ENCODE data around the gene PLCH1.

DNA sequence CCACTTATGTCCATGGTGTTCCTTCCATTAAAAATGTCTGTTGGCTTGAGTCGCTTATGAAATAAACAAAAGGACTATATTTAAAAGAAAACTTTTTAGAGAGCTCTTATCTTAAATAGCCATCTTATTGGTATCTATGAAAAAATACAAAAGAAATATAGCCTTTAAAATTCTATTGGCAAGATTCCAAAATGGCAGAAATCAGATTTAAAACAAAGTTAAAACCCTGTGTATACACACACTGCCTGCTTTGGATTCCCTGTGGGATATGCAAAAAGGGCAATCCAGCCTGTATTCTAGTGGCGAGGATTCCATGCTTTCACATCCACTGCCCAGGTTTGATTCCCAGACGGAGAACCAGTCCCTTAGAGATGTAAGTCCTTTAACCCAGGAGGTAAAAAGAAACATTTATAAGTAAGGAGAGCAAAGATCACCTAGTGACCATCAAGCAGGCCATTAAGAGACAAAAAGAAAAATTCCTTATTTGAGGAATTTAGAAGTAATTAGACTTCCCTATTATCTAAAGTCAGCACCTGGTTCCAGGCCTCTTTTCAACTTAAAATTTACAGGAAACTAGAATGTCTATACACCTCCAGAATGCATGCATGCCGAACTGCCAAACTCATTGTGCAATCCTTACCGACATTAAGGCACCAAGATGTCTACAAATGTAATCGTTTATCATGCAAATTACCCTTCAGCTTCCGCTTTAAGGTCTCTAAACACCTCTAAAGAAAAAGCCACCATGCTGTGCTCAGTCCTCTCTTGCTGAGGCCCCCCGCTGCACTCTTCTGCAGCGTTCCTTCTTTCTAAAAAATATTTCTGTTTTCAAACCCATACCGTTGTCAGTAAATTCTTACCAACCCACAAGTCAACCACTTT is 381.8 kb downstream of the PLCH1 start:
- TF ChIP-seq, protein P1, sequence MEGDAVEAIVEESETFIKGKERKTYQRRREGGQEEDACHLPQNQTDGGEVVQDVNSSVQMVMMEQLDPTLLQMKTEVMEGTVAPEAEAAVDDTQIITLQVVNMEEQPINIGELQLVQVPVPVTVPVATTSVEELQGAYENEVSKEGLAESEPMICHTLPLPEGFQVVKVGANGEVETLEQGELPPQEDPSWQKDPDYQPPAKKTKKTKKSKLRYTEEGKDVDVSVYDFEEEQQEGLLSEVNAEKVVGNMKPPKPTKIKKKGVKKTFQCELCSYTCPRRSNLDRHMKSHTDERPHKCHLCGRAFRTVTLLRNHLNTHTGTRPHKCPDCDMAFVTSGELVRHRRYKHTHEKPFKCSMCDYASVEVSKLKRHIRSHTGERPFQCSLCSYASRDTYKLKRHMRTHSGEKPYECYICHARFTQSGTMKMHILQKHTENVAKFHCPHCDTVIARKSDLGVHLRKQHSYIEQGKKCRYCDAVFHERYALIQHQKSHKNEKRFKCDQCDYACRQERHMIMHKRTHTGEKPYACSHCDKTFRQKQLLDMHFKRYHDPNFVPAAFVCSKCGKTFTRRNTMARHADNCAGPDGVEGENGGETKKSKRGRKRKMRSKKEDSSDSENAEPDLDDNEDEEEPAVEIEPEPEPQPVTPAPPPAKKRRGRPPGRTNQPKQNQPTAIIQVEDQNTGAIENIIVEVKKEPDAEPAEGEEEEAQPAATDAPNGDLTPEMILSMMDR (conservative IDR thresholded peaks at IDR 0.05; ENCODE audit: low read depth in 2 of 2): no peak
- TF ChIP-seq EZH2 (IDR thresholded peaks at IDR 0.05; ENCODE audit: low read depth, unreplicated experiment) (no peak), POLR2AphosphoS5 (IDR thresholded peaks at IDR 0.05; ENCODE audit: low read depth) (peak; percentile 79), ZNF331 (CRISPR knock-in tag; IDR thresholded peaks at IDR 0.05; ENCODE audit: low read depth) (no peak)
- TF ChIP-seq, protein P2, sequence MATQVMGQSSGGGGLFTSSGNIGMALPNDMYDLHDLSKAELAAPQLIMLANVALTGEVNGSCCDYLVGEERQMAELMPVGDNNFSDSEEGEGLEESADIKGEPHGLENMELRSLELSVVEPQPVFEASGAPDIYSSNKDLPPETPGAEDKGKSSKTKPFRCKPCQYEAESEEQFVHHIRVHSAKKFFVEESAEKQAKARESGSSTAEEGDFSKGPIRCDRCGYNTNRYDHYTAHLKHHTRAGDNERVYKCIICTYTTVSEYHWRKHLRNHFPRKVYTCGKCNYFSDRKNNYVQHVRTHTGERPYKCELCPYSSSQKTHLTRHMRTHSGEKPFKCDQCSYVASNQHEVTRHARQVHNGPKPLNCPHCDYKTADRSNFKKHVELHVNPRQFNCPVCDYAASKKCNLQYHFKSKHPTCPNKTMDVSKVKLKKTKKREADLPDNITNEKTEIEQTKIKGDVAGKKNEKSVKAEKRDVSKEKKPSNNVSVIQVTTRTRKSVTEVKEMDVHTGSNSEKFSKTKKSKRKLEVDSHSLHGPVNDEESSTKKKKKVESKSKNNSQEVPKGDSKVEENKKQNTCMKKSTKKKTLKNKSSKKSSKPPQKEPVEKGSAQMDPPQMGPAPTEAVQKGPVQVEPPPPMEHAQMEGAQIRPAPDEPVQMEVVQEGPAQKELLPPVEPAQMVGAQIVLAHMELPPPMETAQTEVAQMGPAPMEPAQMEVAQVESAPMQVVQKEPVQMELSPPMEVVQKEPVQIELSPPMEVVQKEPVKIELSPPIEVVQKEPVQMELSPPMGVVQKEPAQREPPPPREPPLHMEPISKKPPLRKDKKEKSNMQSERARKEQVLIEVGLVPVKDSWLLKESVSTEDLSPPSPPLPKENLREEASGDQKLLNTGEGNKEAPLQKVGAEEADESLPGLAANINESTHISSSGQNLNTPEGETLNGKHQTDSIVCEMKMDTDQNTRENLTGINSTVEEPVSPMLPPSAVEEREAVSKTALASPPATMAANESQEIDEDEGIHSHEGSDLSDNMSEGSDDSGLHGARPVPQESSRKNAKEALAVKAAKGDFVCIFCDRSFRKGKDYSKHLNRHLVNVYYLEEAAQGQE (IDR thresholded peaks at IDR 0.05; ENCODE audit: unreplicated experiment): no peak
